Measurements from ENCODE around the gene SEMA4B.

Gene SEMA4B

GRCh38 chr15:90191344-90191687, 9.8 kb upstream of the SEMA4B start:
- Histone ChIP-seq H3F3A (ENCODE audit: control insufficient read depth, insufficient read depth) (peaks cover 10% of the 10 kb centered on the region), H4K20me1 (ENCODE audit: control insufficient read depth, insufficient read depth, low read depth, low read length) (no peaks in the 10 kb centered on the region), H3K4me3 (ENCODE audit: low read length) (peak overlapping the region; percentile 70), H3K27me3 (ENCODE audit: control insufficient read depth, low read length) (no peaks in the 10 kb centered on the region), H3K79me2 (ENCODE audit: control insufficient read depth, low read length) (no peaks in the 10 kb centered on the region; the same call in 1 of the 2 replicates), H3K9me2 (replicated peaks; ENCODE audit: control insufficient read depth, low read length) (no peaks in the 10 kb centered on the region), H3K4me1 (ENCODE audit: control insufficient read depth, low read length) (peaks cover 75% of the 10 kb centered on the region), H3K4me2 (ENCODE audit: low read length) (peak overlapping the region; percentile 96), H3K9me3 (ENCODE audit: control insufficient read depth, insufficient read depth, low read length) (no peaks in the 10 kb centered on the region), H3K27ac (ENCODE audit: low read depth, low read length) (peak overlapping the region; percentile 87), H3K36me3 (ENCODE audit: control insufficient read depth, low read length) (no peaks in the 10 kb centered on the region)
- TF ChIP-seq CTCF (IDR thresholded peaks at IDR 0.05; ENCODE audit: low read depth, low read length, poor library complexity, severe bottlenecking) (no peak), EZH2phosphoT487 (IDR thresholded peaks at IDR 0.05; ENCODE audit: borderline replicate concordance, low read length) (no peak)

- Histone ChIP-seq H3F3A (ENCODE audit: control insufficient read depth, insufficient read depth) (peaks cover 10% of the 10 kb centered on the region), H3K36me3 (ENCODE audit: control insufficient read depth, low read length) (no peaks in the 10 kb centered on the region), H3K4me3 (ENCODE audit: low read length) (peak overlapping the region; percentile 70), H3K4me2 (ENCODE audit: low read length) (peak overlapping the region; percentile 96), H4K20me1 (ENCODE audit: control insufficient read depth, insufficient read depth, low read depth, low read length) (no peaks in the 10 kb centered on the region), H3K4me1 (ENCODE audit: control insufficient read depth, low read length) (peaks cover 75% of the 10 kb centered on the region), H3K9me2 (replicated peaks; ENCODE audit: control insufficient read depth, low read length) (no peaks in the 10 kb centered on the region), H3K79me2 (ENCODE audit: control insufficient read depth, low read length) (no peaks in the 10 kb centered on the region; the same call in 1 of the 2 replicates), H3K27ac (ENCODE audit: low read depth, low read length) (peak overlapping the region; percentile 87), H3K27me3 (ENCODE audit: control insufficient read depth, low read length) (no peaks in the 10 kb centered on the region), H3K9me3 (ENCODE audit: control insufficient read depth, insufficient read depth, low read length) (no peaks in the 10 kb centered on the region)
- no peak for TF ChIP-seq CTCF (IDR thresholded peaks at IDR 0.05; ENCODE audit: low read depth, low read length, poor library complexity, severe bottlenecking)
- TF ChIP-seq EZH2phosphoT487 (IDR thresholded peaks at IDR 0.05; ENCODE audit: borderline replicate concordance, low read length): no peak
Measured at GRCh38 chr15:90191794-90192509, 9.2 kb upstream of the SEMA4B start.

- Histone ChIP-seq H3K27ac (ENCODE audit: low read depth, low read length) (peak overlapping the region; percentile 87), H3K79me2 (ENCODE audit: control insufficient read depth, low read length) (no peaks in the 10 kb centered on the region; the same call in 1 of the 2 replicates), H3K4me3 (ENCODE audit: low read length) (peak overlapping the region; percentile 70), H3K36me3 (ENCODE audit: control insufficient read depth, low read length) (no peaks in the 10 kb centered on the region), H3K9me3 (ENCODE audit: control insufficient read depth, insufficient read depth, low read length) (no peaks in the 10 kb centered on the region), H3K4me1 (ENCODE audit: control insufficient read depth, low read length) (peaks cover 68% of the 10 kb centered on the region), H4K20me1 (ENCODE audit: control insufficient read depth, insufficient read depth, low read depth, low read length) (no peaks in the 10 kb centered on the region), H3K27me3 (ENCODE audit: control insufficient read depth, low read length) (no peaks in the 10 kb centered on the region), H3K9me2 (replicated peaks; ENCODE audit: control insufficient read depth, low read length) (no peaks in the 10 kb centered on the region), H3K4me2 (ENCODE audit: low read length) (peak overlapping the region; percentile 96), H3F3A (ENCODE audit: control insufficient read depth, insufficient read depth) (peaks cover 10% of the 10 kb centered on the region)
- no peak for TF ChIP-seq EZH2phosphoT487 (IDR thresholded peaks at IDR 0.05; ENCODE audit: borderline replicate concordance, low read length)
- TF ChIP-seq CTCF (IDR thresholded peaks at IDR 0.05; ENCODE audit: low read depth, low read length, poor library complexity, severe bottlenecking): no peak
Measured at GRCh38 chr15:90192961-90193786, 8.0 kb upstream of the SEMA4B start.
